ENCODE measurements around the gene RTN1.

DNA sequence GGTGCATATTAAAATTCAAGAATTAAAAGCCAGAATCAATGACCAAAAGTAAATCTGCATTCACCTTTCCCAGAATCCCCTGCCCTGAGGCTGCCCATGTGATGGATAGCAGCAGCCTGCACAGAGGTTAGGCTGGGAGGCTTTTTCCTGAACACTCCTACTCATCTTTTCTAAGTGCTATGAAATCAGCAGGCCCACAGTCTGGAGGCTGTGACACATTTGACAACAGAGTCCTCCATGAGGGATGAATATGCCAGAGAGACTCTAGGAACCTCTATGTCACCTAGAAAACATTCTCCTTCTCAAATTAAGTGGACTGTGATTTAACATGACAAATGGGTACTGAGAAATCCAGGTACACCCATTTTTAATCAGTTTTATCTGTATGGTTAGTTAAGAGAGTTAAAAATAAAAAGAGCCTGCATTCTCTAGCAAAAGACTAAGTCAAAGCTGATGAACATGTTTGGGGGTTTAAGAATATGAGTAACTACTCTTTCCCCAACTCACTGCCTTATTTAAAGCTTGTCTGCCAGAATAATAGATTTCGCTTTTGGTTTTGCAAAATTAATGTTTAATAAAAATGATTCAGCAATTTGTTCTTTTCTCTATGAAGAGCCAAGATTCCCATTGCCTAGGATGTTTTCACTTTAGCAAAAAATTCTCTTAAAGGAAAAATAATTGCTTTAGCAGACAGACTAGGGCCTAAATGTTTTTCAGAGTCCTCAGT lies 115.0 kb downstream of the RTN1 start:
- no peak for TF ChIP-seq EZH2 (IDR thresholded peaks at IDR 0.05; ENCODE audit: borderline replicate concordance)
- TF ChIP-seq, protein P1, sequence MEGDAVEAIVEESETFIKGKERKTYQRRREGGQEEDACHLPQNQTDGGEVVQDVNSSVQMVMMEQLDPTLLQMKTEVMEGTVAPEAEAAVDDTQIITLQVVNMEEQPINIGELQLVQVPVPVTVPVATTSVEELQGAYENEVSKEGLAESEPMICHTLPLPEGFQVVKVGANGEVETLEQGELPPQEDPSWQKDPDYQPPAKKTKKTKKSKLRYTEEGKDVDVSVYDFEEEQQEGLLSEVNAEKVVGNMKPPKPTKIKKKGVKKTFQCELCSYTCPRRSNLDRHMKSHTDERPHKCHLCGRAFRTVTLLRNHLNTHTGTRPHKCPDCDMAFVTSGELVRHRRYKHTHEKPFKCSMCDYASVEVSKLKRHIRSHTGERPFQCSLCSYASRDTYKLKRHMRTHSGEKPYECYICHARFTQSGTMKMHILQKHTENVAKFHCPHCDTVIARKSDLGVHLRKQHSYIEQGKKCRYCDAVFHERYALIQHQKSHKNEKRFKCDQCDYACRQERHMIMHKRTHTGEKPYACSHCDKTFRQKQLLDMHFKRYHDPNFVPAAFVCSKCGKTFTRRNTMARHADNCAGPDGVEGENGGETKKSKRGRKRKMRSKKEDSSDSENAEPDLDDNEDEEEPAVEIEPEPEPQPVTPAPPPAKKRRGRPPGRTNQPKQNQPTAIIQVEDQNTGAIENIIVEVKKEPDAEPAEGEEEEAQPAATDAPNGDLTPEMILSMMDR (IDR thresholded peaks at IDR 0.05; ENCODE audit: poor library complexity) = no peak
